ENCODE data around the gene METTL9.

METTL9 gene

DNA sequence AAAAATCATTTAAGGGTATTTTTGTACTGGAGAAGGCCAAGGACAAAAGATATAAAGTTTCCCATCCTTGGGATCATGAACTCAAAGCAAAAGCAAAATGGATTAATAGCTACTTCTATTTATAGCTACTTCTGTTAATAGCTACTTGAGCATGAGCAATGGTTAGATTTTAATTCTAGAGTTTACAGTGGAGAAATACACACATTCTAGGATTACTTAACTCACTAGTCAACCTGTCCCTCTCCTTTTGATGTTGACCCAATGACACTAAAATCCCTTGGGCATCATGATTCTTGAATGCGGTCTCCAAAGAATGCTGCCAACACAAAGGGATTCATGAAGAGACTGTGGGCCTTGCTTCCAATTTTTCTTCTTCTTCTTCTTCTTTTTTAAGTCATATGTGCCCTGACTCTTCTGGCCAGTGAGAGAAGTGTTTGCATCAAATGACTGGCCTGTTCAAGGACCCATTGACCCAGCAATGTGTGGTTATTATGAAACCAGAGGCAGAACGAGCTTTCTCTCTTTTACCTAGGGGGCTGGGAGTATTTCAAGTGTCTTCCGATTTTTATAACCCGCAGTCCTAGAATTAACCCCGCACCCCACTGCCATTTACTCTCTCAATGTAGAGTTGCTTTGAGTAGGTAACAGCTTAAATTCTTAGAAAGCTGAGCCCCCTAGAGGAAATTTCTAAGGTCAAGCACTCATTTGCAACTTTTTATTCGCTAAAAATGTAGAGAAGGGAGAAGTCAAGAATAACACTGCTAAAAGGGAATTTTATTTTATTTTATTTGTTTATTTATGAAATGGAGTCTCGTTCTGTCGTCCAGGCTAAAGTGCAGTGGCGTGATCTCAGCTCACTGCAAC lies 99.0 kb downstream of the METTL9 start:
- no peak overlapping the region for H3K27ac ChIP-seq
- TF ChIP-seq, protein P1, sequence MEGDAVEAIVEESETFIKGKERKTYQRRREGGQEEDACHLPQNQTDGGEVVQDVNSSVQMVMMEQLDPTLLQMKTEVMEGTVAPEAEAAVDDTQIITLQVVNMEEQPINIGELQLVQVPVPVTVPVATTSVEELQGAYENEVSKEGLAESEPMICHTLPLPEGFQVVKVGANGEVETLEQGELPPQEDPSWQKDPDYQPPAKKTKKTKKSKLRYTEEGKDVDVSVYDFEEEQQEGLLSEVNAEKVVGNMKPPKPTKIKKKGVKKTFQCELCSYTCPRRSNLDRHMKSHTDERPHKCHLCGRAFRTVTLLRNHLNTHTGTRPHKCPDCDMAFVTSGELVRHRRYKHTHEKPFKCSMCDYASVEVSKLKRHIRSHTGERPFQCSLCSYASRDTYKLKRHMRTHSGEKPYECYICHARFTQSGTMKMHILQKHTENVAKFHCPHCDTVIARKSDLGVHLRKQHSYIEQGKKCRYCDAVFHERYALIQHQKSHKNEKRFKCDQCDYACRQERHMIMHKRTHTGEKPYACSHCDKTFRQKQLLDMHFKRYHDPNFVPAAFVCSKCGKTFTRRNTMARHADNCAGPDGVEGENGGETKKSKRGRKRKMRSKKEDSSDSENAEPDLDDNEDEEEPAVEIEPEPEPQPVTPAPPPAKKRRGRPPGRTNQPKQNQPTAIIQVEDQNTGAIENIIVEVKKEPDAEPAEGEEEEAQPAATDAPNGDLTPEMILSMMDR (IDR thresholded peaks at IDR 0.05) = no peak
- no peak for TF ChIP-seq ZFX (IDR thresholded peaks at IDR 0.05; ENCODE audit: borderline replicate concordance)

DNA sequence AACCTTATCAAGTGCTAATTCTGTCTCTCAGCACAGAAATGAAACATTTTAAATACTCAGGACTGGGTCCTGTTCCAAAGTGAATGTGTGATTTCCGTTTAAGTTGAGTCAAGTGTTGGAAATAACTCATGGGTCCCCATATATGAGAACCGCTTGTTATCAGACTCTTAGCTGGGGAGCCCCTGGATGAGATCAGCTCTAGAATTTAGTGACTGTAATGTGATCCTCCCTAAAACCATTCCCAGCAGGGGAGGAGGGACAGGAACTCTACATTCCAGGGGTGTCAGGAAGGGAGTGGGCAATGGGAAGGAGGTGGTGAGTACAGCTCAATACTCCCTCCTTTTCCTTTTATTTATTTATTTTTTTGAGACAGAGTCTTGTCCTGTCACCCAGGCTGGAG lies 101.9 kb downstream of the METTL9 start:
- H3K27ac ChIP-seq = no peak overlapping the region
- TF ChIP-seq ZFX (IDR thresholded peaks at IDR 0.05; ENCODE audit: borderline replicate concordance) = no peak
- TF ChIP-seq, protein P1 (IDR thresholded peaks at IDR 0.05) = no peak

DNA sequence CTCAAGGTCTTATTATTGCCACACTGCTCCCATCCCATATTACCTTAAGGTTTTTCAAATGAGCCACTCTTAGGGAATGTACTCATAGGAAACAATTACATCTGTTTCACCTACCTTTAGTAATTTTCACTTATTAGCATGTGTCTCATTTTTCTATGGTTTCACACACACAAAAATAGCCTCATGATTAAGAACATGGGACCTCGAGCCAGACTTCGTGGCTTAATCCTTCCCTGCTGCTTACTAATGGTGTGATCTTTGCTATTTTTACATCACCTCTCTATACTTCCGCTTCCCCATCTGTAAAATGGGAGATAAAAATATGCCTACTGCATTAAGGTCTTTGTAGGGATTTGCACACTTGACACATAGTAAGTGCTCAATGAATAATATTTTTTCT lies 102.9 kb downstream of the METTL9 start:
- TF ChIP-seq, protein P1 (IDR thresholded peaks at IDR 0.05) = no peak
- no peak for TF ChIP-seq ZFX (IDR thresholded peaks at IDR 0.05; ENCODE audit: borderline replicate concordance)
- no peak overlapping the region for H3K27ac ChIP-seq

DNA sequence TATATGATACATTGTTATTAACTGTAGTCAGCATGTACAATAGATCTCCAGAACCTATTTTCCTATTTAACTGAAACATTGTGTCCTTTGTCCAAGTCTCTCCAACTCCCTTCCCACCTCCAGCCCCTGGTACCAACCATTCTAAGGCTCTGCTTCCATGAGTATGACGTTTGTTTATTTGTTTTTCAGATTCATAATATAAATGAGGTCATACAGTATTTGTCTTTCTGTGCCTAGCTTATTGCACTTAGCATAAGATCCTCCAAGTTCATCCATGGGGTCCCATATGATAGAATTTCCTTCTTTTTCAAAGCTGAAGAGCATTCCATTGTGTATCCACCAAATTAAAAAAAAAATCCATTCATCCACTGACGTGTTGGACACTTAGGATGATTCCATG lies 103.8 kb downstream of the METTL9 start:
- TF ChIP-seq, protein P1 (IDR thresholded peaks at IDR 0.05) = no peak
- no peak for TF ChIP-seq ZFX (IDR thresholded peaks at IDR 0.05; ENCODE audit: borderline replicate concordance)
- H3K27ac ChIP-seq = no peak overlapping the region

DNA sequence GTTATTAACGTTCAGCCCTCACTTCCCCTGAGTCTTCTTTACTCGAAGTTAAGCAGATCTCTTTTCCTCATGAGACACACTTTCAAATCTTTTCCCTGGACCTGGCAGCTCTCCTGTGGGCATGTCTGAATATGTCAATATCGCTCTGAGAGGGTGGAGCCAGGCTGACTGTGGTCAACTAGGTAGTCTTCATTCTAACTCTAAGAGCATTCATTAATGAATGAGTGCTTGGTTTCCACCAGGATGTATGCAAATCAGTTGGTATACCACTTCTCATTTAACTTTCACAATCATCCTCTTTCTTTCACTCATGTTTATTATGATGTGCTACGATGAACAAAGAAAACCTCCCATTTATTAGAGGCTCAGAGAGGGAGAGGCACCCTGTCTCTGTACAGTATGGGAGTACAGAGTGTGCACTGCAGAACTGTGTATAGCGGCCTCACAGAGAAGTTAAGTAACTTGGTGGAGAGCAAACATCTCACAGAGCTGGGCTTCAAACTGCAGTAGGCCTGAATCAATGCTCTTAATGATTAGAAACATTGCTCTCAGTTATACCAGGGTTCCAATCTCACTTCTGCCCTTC lies 104.3 kb downstream of the METTL9 start:
- TF ChIP-seq, protein P1 (IDR thresholded peaks at IDR 0.05) = no peak
- TF ChIP-seq ZFX (IDR thresholded peaks at IDR 0.05; ENCODE audit: borderline replicate concordance) = no peak
- H3K27ac ChIP-seq = no peak overlapping the region

DNA sequence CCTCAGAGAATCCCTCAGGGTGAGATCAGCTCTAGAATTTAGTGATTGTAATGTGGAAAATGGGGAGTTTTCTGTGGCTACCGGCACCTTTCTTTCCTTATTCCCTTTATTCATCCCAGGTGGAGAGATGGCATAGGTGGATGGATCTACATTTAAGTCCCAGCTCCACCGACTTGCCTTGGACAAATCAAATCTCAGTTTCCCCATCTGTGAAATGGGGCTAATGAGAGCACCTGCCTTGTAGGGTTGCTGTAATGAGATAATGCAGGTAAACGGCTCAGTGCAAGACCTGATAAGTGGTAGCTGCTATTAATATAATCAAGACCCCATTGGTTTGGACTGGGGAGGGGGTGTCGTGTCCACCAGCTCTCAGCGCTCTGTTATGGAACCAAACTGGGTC lies 104.9 kb downstream of the METTL9 start:
- no peak for TF ChIP-seq ZFX (IDR thresholded peaks at IDR 0.05; ENCODE audit: borderline replicate concordance)
- TF ChIP-seq, protein P1 (IDR thresholded peaks at IDR 0.05) = no peak
- H3K27ac ChIP-seq = no peak overlapping the region

DNA sequence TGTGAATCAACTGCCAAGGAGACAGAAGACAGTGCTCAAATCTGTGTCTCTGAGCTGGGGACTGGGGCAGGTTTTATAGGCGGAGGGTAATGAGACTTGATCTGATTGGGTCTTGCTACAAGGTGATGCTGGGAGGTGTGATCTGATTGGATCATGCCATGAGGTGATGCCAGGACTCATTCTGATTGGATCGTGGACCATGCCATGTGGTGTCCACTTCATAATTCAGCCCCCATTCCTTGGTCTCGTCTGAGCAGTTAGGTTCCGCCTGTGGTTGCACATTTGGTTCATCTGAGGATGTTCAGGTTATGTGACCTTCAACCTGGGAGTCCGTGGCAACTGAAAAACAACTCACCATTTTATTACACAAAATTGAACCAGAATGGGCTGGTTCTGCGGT lies 105.4 kb downstream of the METTL9 start:
- no peak for TF ChIP-seq ZFX (IDR thresholded peaks at IDR 0.05; ENCODE audit: borderline replicate concordance)
- TF ChIP-seq, protein P1 (IDR thresholded peaks at IDR 0.05) = no peak
- no peak overlapping the region for H3K27ac ChIP-seq
